ENCODE measurements around the gene TRABD. TPM values are rescaled to one million over a fixed set of nuclear protein-coding genes. Genes with fewer than 3 reads are reported as not detected.
A peak's percentile ranks its signal among the peaks of the same experiment; 100 is the strongest.

The TRABD gene
- total and polyA plus RNA-seq, 4 experiments from 2014 or later: 51.5 to 126 (median 92.8) TPM

GRCh38 chr22:50206599-50206998, 20.9 kb downstream of the TRABD start:
- POLR2A ChIA-PET (ENCODE audit: partially characterized antibody): interaction anchor here (1.5 to 3.7 kb wide), 2 partner anchors 10 to 15 kb away, joined by 3 to 19 read pairs; no protein-coding TSS in a partner anchor
- Histone ChIP-seq H3K36me3 (ENCODE audit: insufficient read depth, low read length) (peaks cover 19% of the 10 kb centered on the region), H3K4me3 (ENCODE audit: low read length in 2 of 2) (no peak overlapping the region), H3K4me1 (ENCODE audit: insufficient read depth, low read length) (peaks cover 20% of the 10 kb centered on the region), H3K27ac (ENCODE audit: low read depth, low read length) (no peak overlapping the region), H3K27me3 (ENCODE audit: insufficient read depth, low read length) (no peaks in the 10 kb centered on the region), H3K9me3 (ENCODE audit: control insufficient read depth in 1 of 2, low read length in 2 of 2) (no peaks in the 10 kb centered on the region)
- H3K27ac Mint-ChIP-seq: peak overlapping the region in 1 of 7 donors; percentile 78
- H3K9me3 Mint-ChIP-seq: peaks cover 0 to 4% (median 0%) of the 10 kb centered on the region in 8 donors
- peaks cover 22 to 37% of the 10 kb centered on the region in 2 donors for H3K36me3 Mint-ChIP-seq
- intact Hi-C loops (cut with micrococcal nuclease): no loop called here
- no peaks in the 10 kb centered on the region for H3K27me3 Mint-ChIP-seq
- DNase-seq: no peak
- H3K4me3 Mint-ChIP-seq: no peak overlapping the region
- peaks cover 16 to 32% (median 30%) of the 10 kb centered on the region in 4 donors for H3K4me1 Mint-ChIP-seq
- CTCF ChIA-PET (ENCODE audit: partially characterized antibody): interaction anchor here (0.6 to 2.6 kb wide), 2 partner anchors 30 to 58 kb away, joined by 3 to 15 read pairs; no protein-coding TSS in a partner anchor

- no peak overlapping the region for H3K4me3 ChIP-seq (ENCODE audit: low read length in 2 of 2)
- Mint-ChIP-seq H3K4me3 (no peak overlapping the region), H3K36me3 (peaks cover 27 to 41% of the 10 kb centered on the region in 2 donors), H3K27ac (peak overlapping the region in 1 of 7 donors; percentile 21), H3K4me1 (peaks cover 11 to 30% (median 27%) of the 10 kb centered on the region in 4 donors), H3K9me3 (peaks cover 0 to 4% (median 0%) of the 10 kb centered on the region in 8 donors), H3K27me3 (no peaks in the 10 kb centered on the region)
- H3K27me3 ChIP-seq (ENCODE audit: insufficient read depth, low read length): no peaks in the 10 kb centered on the region
- no peak for DNase-seq
- H3K36me3 ChIP-seq (ENCODE audit: insufficient read depth, low read length): peaks cover 25% of the 10 kb centered on the region
- ChIA-PET POLR2A (ENCODE audit: partially characterized antibody) (interaction anchor here (1.5 to 3.7 kb wide), 2 partner anchors 11 to 16 kb away, joined by 3 to 19 read pairs; no protein-coding TSS in a partner anchor), CTCF (ENCODE audit: partially characterized antibody) (interaction anchor here (1.6 to 2.6 kb wide), 3 partner anchors 17 to 59 kb away, joined by 9 to 15 read pairs (median 11); no protein-coding TSS in a partner anchor)
- no peaks in the 10 kb centered on the region for H3K9me3 ChIP-seq (ENCODE audit: control insufficient read depth in 1 of 2, low read length in 2 of 2)
- peaks cover 11% of the 10 kb centered on the region for H3K4me1 ChIP-seq (ENCODE audit: insufficient read depth, low read length)
- intact Hi-C loops (cut with micrococcal nuclease): no loop called here
- no peak overlapping the region for H3K27ac ChIP-seq (ENCODE audit: low read depth, low read length)
Observed at GRCh38 chr22:50207383-50208140, 21.8 kb downstream of the TRABD start.

- Mint-ChIP-seq H3K4me3 (no peak overlapping the region), H3K4me1 (peaks cover 16 to 37% (median 25%) of the 10 kb centered on the region in 4 donors), H3K27me3 (no peaks in the 10 kb centered on the region), H3K9me3 (peaks cover 0 to 4% (median 0%) of the 10 kb centered on the region in 8 donors), H3K27ac (peak overlapping the region in 2 of 7 donors; percentile 8 to 61), H3K36me3 (peaks cover 31 to 42% of the 10 kb centered on the region in 2 donors)
- H3K36me3 ChIP-seq (ENCODE audit: insufficient read depth, low read length): peaks cover 33% of the 10 kb centered on the region
- intact Hi-C loops (cut with micrococcal nuclease): no loop called here
- H3K9me3 ChIP-seq (ENCODE audit: control insufficient read depth in 1 of 2, low read length in 2 of 2): no peaks in the 10 kb centered on the region
- peaks cover 8% of the 10 kb centered on the region for H3K4me1 ChIP-seq (ENCODE audit: insufficient read depth, low read length)
- CTCF ChIA-PET (ENCODE audit: partially characterized antibody): interaction anchor here (1.6 to 1.8 kb wide), 3 partner anchors 18 to 60 kb away, joined by 9 to 11 read pairs (median 9); no protein-coding TSS in a partner anchor
- POLR2A ChIA-PET (ENCODE audit: partially characterized antibody): interaction anchor here (0.8 to 1.8 kb wide), 5 partner anchors 17 to 59 kb away, joined by 3 to 6 read pairs (median 4); no protein-coding TSS in a partner anchor
- no peak for DNase-seq
- no peaks in the 10 kb centered on the region for H3K27me3 ChIP-seq (ENCODE audit: insufficient read depth, low read length)
- no peak overlapping the region for H3K27ac ChIP-seq (ENCODE audit: low read depth, low read length)
- no peak overlapping the region for H3K4me3 ChIP-seq (ENCODE audit: low read length in 2 of 2)
Observed at GRCh38 chr22:50208430-50208938, 22.8 kb downstream of the TRABD start.

- Mint-ChIP-seq H3K4me3 (peak overlapping the region in 1 of 8 donors; percentile 33), H3K36me3 (peaks cover 27 to 41% of the 10 kb centered on the region in 2 donors), H3K27me3 (no peaks in the 10 kb centered on the region), H3K9me3 (peaks cover 0 to 2% (median 0%) of the 10 kb centered on the region in 8 donors), H3K27ac (peak overlapping the region in 6 of 7 donors; percentile 61 to 94 (median 79)), H3K4me1 (peaks cover 14 to 39% (median 20%) of the 10 kb centered on the region in 4 donors)
- H3K36me3 ChIP-seq (ENCODE audit: insufficient read depth, low read length): peaks cover 33% of the 10 kb centered on the region
- H3K4me3 ChIP-seq (ENCODE audit: low read length in 2 of 2): no peak overlapping the region
- no peak overlapping the region for H3K27ac ChIP-seq (ENCODE audit: low read depth, low read length)
- DNase-seq: no peak
- peaks cover 8% of the 10 kb centered on the region for H3K4me1 ChIP-seq (ENCODE audit: insufficient read depth, low read length)
- intact Hi-C loops (cut with micrococcal nuclease): loop anchor here (1.0 kb wide), 1 partner anchor 280 kb away; no protein-coding TSS in a partner anchor
- POLR2A ChIA-PET (ENCODE audit: partially characterized antibody): interaction anchor here (0.9 to 1.8 kb wide), 4 partner anchors 17 to 60 kb away, joined by 4 to 6 read pairs (median 5); no protein-coding TSS in a partner anchor
- CTCF ChIA-PET (ENCODE audit: partially characterized antibody): interaction anchor here (1.6 to 1.8 kb wide), 3 partner anchors 19 to 61 kb away, joined by 9 to 11 read pairs (median 9); no protein-coding TSS in a partner anchor
- no peaks in the 10 kb centered on the region for H3K27me3 ChIP-seq (ENCODE audit: insufficient read depth, low read length)
- H3K9me3 ChIP-seq (ENCODE audit: control insufficient read depth in 1 of 2, low read length in 2 of 2): no peaks in the 10 kb centered on the region
Observed at GRCh38 chr22:50208939-50209892, 23.5 kb downstream of the TRABD start.

- Histone ChIP-seq H3K36me3 (ENCODE audit: insufficient read depth, low read length) (peaks cover 36% of the 10 kb centered on the region), H3K27ac (ENCODE audit: low read depth, low read length) (no peak overlapping the region), H3K4me3 (ENCODE audit: low read length in 2 of 2) (no peak overlapping the region), H3K27me3 (ENCODE audit: insufficient read depth, low read length) (no peaks in the 10 kb centered on the region), H3K9me3 (ENCODE audit: control insufficient read depth in 1 of 2, low read length in 2 of 2) (no peaks in the 10 kb centered on the region), H3K4me1 (ENCODE audit: insufficient read depth, low read length) (peaks cover 8% of the 10 kb centered on the region)
- CTCF ChIA-PET (ENCODE audit: partially characterized antibody): interaction anchor here (3.6 kb wide), 1 partner anchor 60 kb away, joined by 30 read pairs; no protein-coding TSS in a partner anchor
- Mint-ChIP-seq H3K4me1 (peaks cover 15 to 40% (median 20%) of the 10 kb centered on the region in 4 donors), H3K27me3 (no peaks in the 10 kb centered on the region), H3K9me3 (peaks cover 0 to 2% (median 0%) of the 10 kb centered on the region in 8 donors), H3K36me3 (peaks cover 28 to 41% of the 10 kb centered on the region in 2 donors), H3K27ac (peak overlapping the region; percentile 61 to 94 (median 80)), H3K4me3 (peak overlapping the region in 1 of 8 donors; percentile 33)
- POLR2A ChIA-PET (ENCODE audit: partially characterized antibody): interaction anchor here (1.8 kb wide), 1 partner anchor 20 kb away, joined by 6 read pairs; no protein-coding TSS in a partner anchor
- intact Hi-C loops (cut with micrococcal nuclease): loop anchor here (1.0 to 2.0 kb wide), 2 partner anchors 281 to 443 kb away; no protein-coding TSS in a partner anchor
- DNase-seq: peak; percentile 66 to 75 (median 71)
Observed at GRCh38 chr22:50209893-50210292, 24.2 kb downstream of the TRABD start.
